Tibial nerve (tissue), 4 donors: ENCODE data around the gene RRAS2. TPM values are rescaled to one million over a fixed set of nuclear protein-coding genes. Genes with fewer than 3 reads are reported as not detected.

Source experiments
- DNase-seq, 2 donors: peaks; one replicate each; pipeline ENCODE4 v3.0.0-alpha.2; 2019; ENCODE audit warnings: low spot score in 2 of 2
- H3K27ac ChIP-seq, 4 donors: fragments of 200-600 bp; sonication (generic) in 3 of 4; one replicate each; pipeline ENCODE4 v1.5.1; 2017 to 2019; ENCODE audit warnings: mild to moderate bottlenecking in 1 of 4
- H3K27me3 ChIP-seq, 2 donors: fragments of 200-600 bp; sonication (generic) in 1 of 2; one replicate each; pipeline versions ENCODE4 v1.5.1 to v1.6.0; 2017 to 2019
- H3K36me3 ChIP-seq, 3 donors: fragments of 200-600 bp; sonication (generic); one replicate each; pipeline ENCODE4 v1.5.1; 2018 to 2019
- H3K4me1 ChIP-seq, 4 donors: fragments of 200-600 bp; sonication (generic) in 3 of 4; one replicate each; pipeline ENCODE4 v1.5.1; 2017 to 2019
- H3K4me3 ChIP-seq, 4 donors: fragments of 200-600 bp; sonication (generic) in 3 of 4; one replicate each; pipeline ENCODE4 v1.5.1; 2017 to 2019; ENCODE audit warnings: mild to moderate bottlenecking in 1 of 4, moderate library complexity in 1 of 4
- H3K9me3 ChIP-seq, 4 donors: fragments of 200-600 bp; sonication (generic) in 3 of 4; one replicate each; pipeline ENCODE4 v1.5.1; 2017 to 2019
- EP300 ChIP-seq, 2 donors: sonication (generic); formaldehyde crosslinking; IDR thresholded peaks; one replicate each; pipeline ENCODE4 v1.6.1; 2017; ENCODE audit warnings: antibody characterized with exemption in 2 of 2, mild to moderate bottlenecking in 1 of 2
- POLR2A ChIP-seq, 2 donors: fragments of 450-650 bp; IDR thresholded peaks; one replicate each; pipeline ENCODE4 v1.6.1; 2017; ENCODE audit warnings: antibody characterized with exemption in 2 of 2, mild to moderate bottlenecking in 2 of 2, moderate library complexity in 2 of 2
- WGBS, 2 donors: methylation state at CpG; one replicate each; pipeline ENCODE4 v1.1.5; 2018; 5-methylcytosine and 5-hydroxymethylcytosine counted together
- total RNA-seq, 4 donors: library from RNA; depleted of rRNA; stranded (reverse); fragments of >200 nt; gene quantifications; one replicate each; pipeline ENCODE4 v1.1.0, GENCODE V29; 2016
- TF ChIP-seq, protein P1 (sequence below), 5 experiments: fragments of 200-600 bp in 3 of 5; fragments of 450-650 bp in 2 of 5; sonication (generic) in 3 of 5; IDR thresholded peaks; one replicate each; pipeline ENCODE4 v1.5.1; 2016 to 2019; ENCODE audit warnings: antibody characterized with exemption in 5 of 5, mild to moderate bottlenecking in 3 of 5, moderate library complexity in 2 of 5

Gene RRAS2
- total RNA-seq, 4 donors from 2014 or later = 43.2 to 64.0 (median 46.8) TPM

DNA sequence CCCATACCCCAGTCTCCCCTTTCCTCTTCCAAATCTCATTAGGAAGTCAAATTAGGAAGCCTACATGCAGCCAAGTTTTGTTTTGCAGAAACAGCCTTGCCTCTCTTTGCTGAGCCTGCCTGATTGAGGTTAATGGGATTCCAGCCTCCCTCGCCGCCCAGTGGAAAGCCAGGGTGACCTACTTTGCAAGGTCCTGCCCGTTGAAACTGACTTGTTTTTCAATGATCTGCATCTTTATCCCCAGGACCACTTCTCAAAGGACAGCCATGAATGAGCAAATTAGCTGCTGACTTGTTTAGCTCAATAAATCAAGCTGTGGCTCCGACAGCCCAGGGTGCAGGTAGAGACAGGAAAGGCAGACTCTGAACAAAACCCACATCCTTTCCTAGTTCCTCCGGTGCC, 110.4 kb downstream of the RRAS2 start:
- Histone ChIP-seq H3K4me1 (peaks cover 0 to 11% (median 5%) of the 10 kb centered on the region in 4 donors), H3K27me3 (no peaks in the 10 kb centered on the region), H3K27ac (no peak overlapping the region), H3K4me3 (no peak overlapping the region), H3K9me3 (no peaks in the 10 kb centered on the region), H3K36me3 (no peaks in the 10 kb centered on the region)
- peak in 1 of 2 donors; percentile 17 for DNase-seq
- TF ChIP-seq, protein P1, sequence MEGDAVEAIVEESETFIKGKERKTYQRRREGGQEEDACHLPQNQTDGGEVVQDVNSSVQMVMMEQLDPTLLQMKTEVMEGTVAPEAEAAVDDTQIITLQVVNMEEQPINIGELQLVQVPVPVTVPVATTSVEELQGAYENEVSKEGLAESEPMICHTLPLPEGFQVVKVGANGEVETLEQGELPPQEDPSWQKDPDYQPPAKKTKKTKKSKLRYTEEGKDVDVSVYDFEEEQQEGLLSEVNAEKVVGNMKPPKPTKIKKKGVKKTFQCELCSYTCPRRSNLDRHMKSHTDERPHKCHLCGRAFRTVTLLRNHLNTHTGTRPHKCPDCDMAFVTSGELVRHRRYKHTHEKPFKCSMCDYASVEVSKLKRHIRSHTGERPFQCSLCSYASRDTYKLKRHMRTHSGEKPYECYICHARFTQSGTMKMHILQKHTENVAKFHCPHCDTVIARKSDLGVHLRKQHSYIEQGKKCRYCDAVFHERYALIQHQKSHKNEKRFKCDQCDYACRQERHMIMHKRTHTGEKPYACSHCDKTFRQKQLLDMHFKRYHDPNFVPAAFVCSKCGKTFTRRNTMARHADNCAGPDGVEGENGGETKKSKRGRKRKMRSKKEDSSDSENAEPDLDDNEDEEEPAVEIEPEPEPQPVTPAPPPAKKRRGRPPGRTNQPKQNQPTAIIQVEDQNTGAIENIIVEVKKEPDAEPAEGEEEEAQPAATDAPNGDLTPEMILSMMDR (IDR thresholded peaks at IDR 0.05) = peak in 1 of 5 experiments; percentile 9
- no peak for TF ChIP-seq POLR2A (IDR thresholded peaks at IDR 0.05)
- TF ChIP-seq EP300 (IDR thresholded peaks at IDR 0.05) = no peak
- WGBS, 2 donors = 27 to 45% methylated on average over 5 of the region's 5 CpGs

DNA sequence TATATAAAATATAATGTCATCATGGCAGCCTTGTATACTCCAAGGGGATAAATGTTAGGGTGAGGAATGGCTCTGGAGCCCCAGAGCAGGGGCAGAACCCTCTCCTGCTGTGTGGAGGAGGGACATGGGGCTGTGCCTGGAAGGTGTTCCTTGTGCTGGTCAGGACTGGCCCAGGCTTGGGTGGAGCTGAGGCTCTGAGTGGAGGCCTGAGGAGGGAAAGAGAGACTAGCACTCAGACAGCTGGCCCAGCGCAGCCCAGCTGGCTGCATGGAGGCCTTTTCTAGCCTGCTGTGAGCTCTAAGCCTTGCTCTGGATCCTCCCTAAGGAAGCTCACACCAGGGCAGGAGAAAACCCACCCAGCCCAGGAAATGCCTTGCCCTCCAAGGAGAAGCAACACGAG, 113.5 kb downstream of the RRAS2 start:
- WGBS, 2 donors = 69 to 93% methylated on average over 2 of the region's 2 CpGs
- H3K9me3 ChIP-seq = no peaks in the 10 kb centered on the region
- peaks cover 0 to 26% (median 16%) of the 10 kb centered on the region in 4 donors for H3K4me1 ChIP-seq
- no peak overlapping the region for H3K4me3 ChIP-seq
- DNase-seq = no peak
- H3K27ac ChIP-seq = no peak overlapping the region
- no peaks in the 10 kb centered on the region for H3K27me3 ChIP-seq
- TF ChIP-seq EP300 (IDR thresholded peaks at IDR 0.05) = no peak
- TF ChIP-seq POLR2A (IDR thresholded peaks at IDR 0.05) = no peak
- TF ChIP-seq, protein P1 (IDR thresholded peaks at IDR 0.05) = no peak
- H3K36me3 ChIP-seq = no peaks in the 10 kb centered on the region

DNA sequence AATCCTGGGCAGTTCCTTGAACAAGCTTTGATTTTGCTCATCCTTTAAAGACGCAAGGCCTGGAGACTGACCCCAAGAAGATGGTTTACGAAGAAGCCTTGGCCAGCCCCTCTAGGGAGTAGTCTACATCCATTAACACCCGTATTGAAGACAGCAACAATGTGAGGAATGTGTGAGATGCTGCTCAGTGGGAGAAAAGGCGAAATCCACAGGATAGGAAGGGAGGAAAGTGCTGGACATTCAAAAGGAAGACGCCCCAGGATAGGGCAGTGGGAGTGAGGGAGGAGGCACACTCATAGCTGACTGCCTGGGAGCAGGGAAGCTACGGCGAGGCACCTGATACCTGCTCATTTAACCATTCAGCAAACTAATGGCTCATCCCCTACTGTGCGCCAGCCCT, 114.1 kb downstream of the RRAS2 start:
- 87 to 88% methylated on average over 8 of the region's 8 CpGs for WGBS, 2 donors

DNA sequence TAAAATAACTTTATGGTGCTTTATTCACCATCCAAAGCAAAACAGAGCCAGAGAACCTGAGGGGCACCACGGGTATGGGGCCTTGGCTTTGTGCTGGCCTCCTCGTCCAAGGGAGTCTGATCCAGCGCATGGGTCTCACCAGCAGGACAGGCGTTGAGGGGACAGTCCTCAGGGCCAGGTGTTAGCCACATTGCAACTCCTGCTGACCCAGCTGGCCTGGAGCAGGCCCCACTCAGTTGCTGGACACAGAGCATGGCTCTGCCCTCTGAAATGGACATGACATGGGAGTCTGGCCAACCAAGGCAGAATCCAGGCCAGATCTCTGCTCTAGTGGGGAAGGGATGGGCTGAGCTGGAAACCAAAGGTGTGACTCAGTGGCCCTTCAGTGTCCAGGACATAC, 116.2 kb downstream of the RRAS2 start:
- 91 to 94% methylated on average over 3 to 4 of the region's 4 CpGs for WGBS, 2 donors
- no peak for DNase-seq
- no peak overlapping the region for H3K4me3 ChIP-seq
- peaks cover 0 to 15% (median 11%) of the 10 kb centered on the region in 4 donors for H3K4me1 ChIP-seq
- no peak for TF ChIP-seq POLR2A (IDR thresholded peaks at IDR 0.05)
- TF ChIP-seq, protein P1 (IDR thresholded peaks at IDR 0.05) = no peak
- no peaks in the 10 kb centered on the region for H3K36me3 ChIP-seq
- no peaks in the 10 kb centered on the region for H3K9me3 ChIP-seq
- no peaks in the 10 kb centered on the region for H3K27me3 ChIP-seq
- H3K27ac ChIP-seq = no peak overlapping the region

More for the DNA sequence above, 114.1 kb downstream of the RRAS2 start:
- TF ChIP-seq POLR2A (IDR thresholded peaks at IDR 0.05) = no peak
- TF ChIP-seq, protein P1 (IDR thresholded peaks at IDR 0.05) = no peak
- TF ChIP-seq EP300 (IDR thresholded peaks at IDR 0.05) = no peak
- Histone ChIP-seq H3K9me3 (no peaks in the 10 kb centered on the region), H3K27ac (no peak overlapping the region), H3K4me3 (no peak overlapping the region), H3K27me3 (no peaks in the 10 kb centered on the region), H3K36me3 (no peaks in the 10 kb centered on the region), H3K4me1 (peaks cover 0 to 26% (median 16%) of the 10 kb centered on the region in 4 donors)
- DNase-seq = no peak

DNA sequence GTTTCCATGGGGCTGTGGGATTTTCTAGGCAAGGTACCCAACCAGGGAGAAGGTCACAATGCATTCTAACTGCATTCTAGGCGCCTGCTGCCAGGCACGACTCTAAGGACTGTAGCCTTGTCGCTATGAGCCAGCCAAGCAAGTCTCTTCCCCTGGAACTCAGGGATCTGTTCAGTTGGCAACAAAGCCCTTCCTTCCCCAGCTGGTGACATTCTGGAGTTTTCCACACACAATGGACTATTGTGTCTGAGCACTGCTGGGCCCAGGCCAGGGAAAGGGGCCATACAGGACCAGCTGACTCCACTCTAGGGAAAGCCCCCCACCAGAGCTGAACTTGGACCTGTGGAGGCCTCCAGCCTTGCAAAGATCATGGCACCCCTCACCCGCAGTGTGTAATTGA, 116.8 kb downstream of the RRAS2 start:
- no peak overlapping the region for H3K27ac ChIP-seq
- H3K27me3 ChIP-seq = no peaks in the 10 kb centered on the region
- H3K4me1 ChIP-seq = peaks cover 0 to 15% (median 11%) of the 10 kb centered on the region in 4 donors
- no peak overlapping the region for H3K4me3 ChIP-seq
- H3K36me3 ChIP-seq = no peaks in the 10 kb centered on the region
- no peak for DNase-seq
- TF ChIP-seq POLR2A (IDR thresholded peaks at IDR 0.05) = no peak
- TF ChIP-seq EP300 (IDR thresholded peaks at IDR 0.05) = no peak
- TF ChIP-seq, protein P1 (IDR thresholded peaks at IDR 0.05) = no peak
- H3K9me3 ChIP-seq = no peaks in the 10 kb centered on the region
- WGBS, 2 donors = 37 to 45% methylated on average over 4 of the region's 4 CpGs
